ENCODE data around the gene MRGPRD.

GRCh38 chr11:69005631-69006368 lies 25.0 kb upstream of the MRGPRD start:
- no peak for TF ChIP-seq TAF1 (IDR thresholded peaks at IDR 0.05; ENCODE audit: low read depth, low read length)
- TF ChIP-seq POLR2A (IDR thresholded peaks at IDR 0.05; ENCODE audit: low read depth, low read length) = no peak
- no peak for TF ChIP-seq SPI1 (IDR thresholded peaks at IDR 0.05; ENCODE audit: low read depth, low read length)
- TF ChIP-seq POLR2AphosphoS5 (IDR thresholded peaks at IDR 0.05; ENCODE audit: low read depth, low read length) = no peak
- no peak for TF ChIP-seq POU2F2 (IDR thresholded peaks at IDR 0.05; ENCODE audit: low read depth, low read length)
- no peak for TF ChIP-seq PAX5 (IDR thresholded peaks at IDR 0.05; ENCODE audit: insufficient read depth, low read length, severe bottlenecking)
